ENCODE data around the gene PIBF1.

- TF ChIP-seq CTCF (IDR thresholded peaks at IDR 0.05): no peak
- TF ChIP-seq POLR2A (IDR thresholded peaks at IDR 0.05): no peak
Measured at GRCh38 chr13:73065036-73065435, 283.1 kb downstream of the PIBF1 start.
